RPMI8226 (cell line): ENCODE measurements around the gene DISC1.
"Not testable (repeated sequence)": the region's sequence is repeated elsewhere in the genome, so short reads cannot be mapped to it uniquely, and the experiment has no call there.

ENCODE experiments used
- DNase-seq: peaks from one replicate; pipeline ENCODE4 v3.0.0-alpha.2; 2015

DISC1 gene

GRCh38 chr1:231969076-231969475 lies 342.5 kb downstream of the DISC1 start:
- DNase-seq, result peak; percentile 17

GRCh38 chr1:231969761-231970160 lies 343.2 kb downstream of the DISC1 start:
- DNase-seq, result not testable (repeated sequence)

GRCh38 chr1:231970684-231971083 lies 344.1 kb downstream of the DISC1 start:
- DNase-seq, result peak; percentile 66

- no peak for DNase-seq
Observed at GRCh38 chr1:231971397-231972110, 345.0 kb downstream of the DISC1 start.

- no peak for DNase-seq
Observed at GRCh38 chr1:231972111-231972445, 345.5 kb downstream of the DISC1 start.

- DNase-seq, result no peak
Observed at GRCh38 chr1:231973830-231974229, 347.2 kb downstream of the DISC1 start.

GRCh38 chr1:231976231-231976630 lies 349.6 kb downstream of the DISC1 start:
- DNase-seq, result no peak

- DNase-seq, result no peak
Observed at GRCh38 chr1:231981675-231982074, 355.1 kb downstream of the DISC1 start.

- no peak for DNase-seq
Observed at GRCh38 chr1:231982871-231983587, 356.4 kb downstream of the DISC1 start.

- DNase-seq, result peak; percentile 27
Observed at GRCh38 chr1:231983588-231984193, 357.1 kb downstream of the DISC1 start.

GRCh38 chr1:231985296-231986023 lies 358.9 kb downstream of the DISC1 start:
- DNase-seq, result no peak

GRCh38 chr1:231986631-231987336 lies 360.2 kb downstream of the DISC1 start:
- no peak for DNase-seq

GRCh38 chr1:231990388-231990787 lies 363.8 kb downstream of the DISC1 start:
- no peak for DNase-seq

GRCh38 chr1:231991231-231991630 lies 364.6 kb downstream of the DISC1 start:
- DNase-seq, result no peak

GRCh38 chr1:231993968-231994455 lies 367.4 kb downstream of the DISC1 start:
- DNase-seq, result no peak

GRCh38 chr1:231998791-231999190 lies 372.2 kb downstream of the DISC1 start:
- no peak for DNase-seq

- DNase-seq, result no peak
Observed at GRCh38 chr1:232005300-232005699, 378.7 kb downstream of the DISC1 start.

- peak; percentile 65 for DNase-seq
Observed at GRCh38 chr1:232009741-232010140, 383.2 kb downstream of the DISC1 start.

GRCh38 chr1:232011961-232012360 lies 385.4 kb downstream of the DISC1 start:
- DNase-seq, result no peak

GRCh38 chr1:232012773-232013386 lies 386.3 kb downstream of the DISC1 start:
- peak; percentile 51 for DNase-seq

GRCh38 chr1:232014941-232015340 lies 388.4 kb downstream of the DISC1 start:
- DNase-seq, result no peak

GRCh38 chr1:232016616-232017015 lies 390.0 kb downstream of the DISC1 start:
- DNase-seq, result no peak
